NCI-H748 treated with DMSO at 0.1 percent for 48 hours (cell line): ENCODE results near the gene CMIP.

Experiments
- DNase-seq: peaks from one replicate; lab custom pipeline; 2025; lab: John Stamatoyannopoulos, UW

The CMIP gene

DNA sequence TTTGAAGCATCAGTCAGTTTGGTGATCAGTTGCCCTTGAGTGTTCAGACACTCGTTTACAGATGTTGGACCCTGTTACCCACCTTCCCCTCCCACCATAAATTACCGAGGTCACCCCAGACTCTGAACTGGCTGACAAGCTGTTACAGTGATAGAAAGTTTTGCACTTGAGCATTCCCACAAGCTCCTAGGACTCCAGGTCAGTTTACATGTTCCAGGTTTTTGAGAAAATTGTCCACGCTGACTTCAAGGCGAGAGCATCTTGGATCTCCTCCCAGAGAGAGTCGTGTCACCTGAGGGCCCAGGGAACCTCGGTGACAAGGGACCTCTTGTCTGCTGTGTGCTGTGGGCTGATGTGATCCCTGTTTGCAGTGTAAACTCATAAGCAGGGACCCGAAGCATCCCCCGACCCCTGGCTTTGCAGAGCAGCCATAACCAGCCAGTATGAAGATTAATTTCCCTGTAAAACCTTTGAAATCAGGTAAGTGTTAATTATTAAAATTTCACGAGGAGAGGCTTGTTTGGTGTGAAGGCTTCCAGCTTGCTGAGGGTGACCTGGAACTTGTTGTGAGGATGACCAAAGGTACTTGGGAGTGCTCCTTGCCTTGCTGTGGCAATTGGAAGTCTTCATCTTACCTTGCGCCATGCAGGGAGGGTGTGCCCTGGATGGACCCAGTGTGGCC is 91.2 kb downstream of the CMIP start:
- no peak for DNase-seq

DNA sequence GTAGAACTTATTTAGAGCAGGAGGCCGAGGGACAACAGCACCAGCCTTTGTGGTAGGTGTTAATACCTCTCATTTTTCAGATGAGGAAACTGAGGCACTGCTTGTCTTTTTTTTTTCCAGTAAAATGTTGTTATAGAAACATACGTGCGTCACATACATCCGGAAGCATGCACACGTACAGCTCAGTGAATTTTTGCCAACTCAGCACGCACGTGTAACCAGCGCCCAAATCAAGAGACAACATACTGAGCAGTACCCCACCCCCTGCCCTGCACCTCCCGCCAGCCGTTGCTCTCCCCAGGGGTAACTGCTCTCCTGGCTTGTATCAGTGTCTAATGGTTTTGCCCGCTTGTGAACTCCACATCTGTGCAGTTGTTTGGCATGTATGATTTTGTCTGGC is 92.0 kb downstream of the CMIP start:
- no peak for DNase-seq

DNA sequence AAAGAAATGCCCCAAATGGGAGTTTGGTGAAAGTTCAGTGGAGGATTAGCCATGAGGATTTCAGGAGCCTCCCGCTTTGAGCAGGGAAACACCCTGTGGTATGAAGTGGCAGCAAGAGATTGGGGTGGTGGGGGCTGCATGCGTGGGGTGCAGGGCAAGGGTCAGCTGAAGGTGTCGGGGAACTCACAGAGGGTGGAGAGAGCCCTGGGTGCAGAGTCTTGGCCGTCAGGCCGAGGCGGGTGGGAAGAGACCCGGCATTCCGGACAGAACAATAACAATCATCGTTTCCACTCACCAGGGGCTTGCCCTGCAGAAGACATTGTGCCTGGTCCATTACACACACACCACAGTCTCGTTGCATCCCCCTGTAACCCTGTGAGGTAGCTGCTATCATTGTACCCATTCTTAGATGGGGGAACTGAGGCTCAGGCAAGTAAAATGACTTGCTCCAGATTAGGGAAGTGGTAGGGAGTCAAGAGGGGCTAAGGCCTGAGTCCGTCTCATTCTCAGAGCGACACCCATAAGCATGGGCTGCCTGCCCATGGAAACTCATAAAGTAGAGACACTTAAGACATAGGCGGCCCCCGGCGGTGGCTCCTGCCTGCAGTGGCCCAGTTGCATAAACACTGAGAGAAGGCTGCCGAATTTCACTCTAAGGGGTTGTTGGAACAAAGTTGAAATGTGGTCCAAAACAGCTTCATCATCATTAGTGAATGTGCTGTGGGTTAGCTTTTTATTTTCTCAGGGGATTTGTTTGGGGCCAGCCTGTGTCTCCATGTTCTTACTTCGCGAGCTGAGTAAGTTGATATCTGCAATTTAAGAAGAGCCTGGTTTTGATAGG is 93.3 kb downstream of the CMIP start:
- no peak for DNase-seq

DNA sequence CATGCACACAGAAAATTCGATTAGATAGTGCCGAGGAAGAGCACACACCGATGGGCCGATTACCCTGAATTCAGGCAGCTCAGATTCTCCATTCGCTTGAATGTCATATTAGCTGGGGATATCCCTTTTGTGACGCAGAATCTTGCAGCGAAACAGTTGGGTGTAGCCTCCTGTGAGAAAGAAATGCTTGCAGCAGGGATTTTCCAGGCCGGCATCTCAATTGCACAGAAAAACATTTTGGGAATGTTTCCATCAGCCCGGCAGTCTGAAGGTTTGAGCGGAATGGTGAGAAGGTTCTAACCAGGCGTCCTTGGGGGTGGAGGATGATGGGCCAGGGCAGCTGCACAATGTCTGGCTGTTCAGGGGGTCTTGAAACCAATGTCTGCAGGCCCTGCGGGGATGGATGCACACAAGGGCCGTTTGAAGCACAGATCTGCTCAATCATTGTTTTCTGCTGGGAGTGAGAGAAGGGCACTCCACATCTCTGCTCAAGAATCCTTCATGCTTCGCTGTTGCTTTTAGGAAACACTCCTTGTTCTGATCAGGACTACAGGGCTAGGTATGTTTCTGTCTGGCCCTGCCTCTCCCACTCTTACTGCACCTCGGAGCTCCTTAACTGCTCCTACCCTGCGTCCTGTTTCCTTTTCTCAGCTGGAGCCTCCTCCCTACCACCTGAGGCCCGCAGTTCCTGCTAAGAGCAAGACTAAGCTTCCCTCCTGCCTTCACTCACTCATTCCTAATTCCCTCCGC is 94.6 kb downstream of the CMIP start:
- no peak for DNase-seq

DNA sequence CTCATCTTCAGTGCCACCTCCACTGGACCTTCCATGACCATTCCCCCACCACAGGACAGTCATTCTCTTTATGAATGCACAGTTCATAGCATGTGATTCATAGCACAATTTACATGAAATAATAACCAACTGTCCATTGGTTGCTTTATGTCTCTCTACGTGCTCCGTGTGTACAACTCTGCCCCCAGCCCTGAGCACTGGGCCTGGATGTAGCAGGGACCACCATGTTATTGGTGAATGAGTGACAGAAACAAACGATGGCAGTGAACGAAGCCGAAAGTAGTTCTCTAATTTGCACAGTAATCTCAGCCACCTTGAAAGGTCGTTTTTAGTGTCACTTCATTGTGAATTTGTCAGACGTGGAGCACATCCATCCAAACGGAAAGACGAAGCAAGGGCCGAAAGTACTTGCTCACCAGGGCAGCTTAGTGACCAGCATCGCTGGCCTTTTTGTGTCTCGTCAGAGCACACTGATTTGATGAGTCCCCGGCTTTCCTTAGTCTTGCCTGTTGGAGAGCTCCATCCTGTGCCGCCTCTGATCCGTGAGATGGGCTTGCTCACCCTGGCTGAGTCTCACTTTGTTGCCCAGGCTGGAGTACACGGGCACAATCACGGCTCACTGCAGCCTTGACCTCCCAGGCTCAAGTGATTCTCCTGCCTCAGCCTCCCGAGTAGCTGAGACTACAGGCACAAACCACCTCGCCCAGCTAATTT is 95.3 kb downstream of the CMIP start:
- no peak for DNase-seq

DNA sequence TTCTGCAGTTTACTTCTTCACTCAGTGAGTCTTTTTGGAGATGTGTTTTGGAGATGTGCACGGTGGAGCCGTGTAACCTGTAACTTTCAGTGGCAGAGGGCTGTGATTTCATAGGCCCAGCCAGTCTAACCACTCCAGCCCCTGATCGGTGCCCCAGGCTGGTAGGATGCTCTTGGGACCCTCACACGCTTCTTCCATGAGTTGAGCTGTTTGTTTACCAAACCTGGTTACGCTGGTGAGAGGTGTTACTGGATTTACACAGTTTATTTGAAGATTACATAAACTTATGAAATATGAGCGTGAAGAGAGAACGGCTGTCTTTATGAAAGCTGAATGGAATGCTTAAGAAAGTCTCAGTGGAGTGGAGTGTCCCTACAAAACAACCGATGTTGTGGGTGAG is 96.7 kb downstream of the CMIP start:
- no peak for DNase-seq

DNA sequence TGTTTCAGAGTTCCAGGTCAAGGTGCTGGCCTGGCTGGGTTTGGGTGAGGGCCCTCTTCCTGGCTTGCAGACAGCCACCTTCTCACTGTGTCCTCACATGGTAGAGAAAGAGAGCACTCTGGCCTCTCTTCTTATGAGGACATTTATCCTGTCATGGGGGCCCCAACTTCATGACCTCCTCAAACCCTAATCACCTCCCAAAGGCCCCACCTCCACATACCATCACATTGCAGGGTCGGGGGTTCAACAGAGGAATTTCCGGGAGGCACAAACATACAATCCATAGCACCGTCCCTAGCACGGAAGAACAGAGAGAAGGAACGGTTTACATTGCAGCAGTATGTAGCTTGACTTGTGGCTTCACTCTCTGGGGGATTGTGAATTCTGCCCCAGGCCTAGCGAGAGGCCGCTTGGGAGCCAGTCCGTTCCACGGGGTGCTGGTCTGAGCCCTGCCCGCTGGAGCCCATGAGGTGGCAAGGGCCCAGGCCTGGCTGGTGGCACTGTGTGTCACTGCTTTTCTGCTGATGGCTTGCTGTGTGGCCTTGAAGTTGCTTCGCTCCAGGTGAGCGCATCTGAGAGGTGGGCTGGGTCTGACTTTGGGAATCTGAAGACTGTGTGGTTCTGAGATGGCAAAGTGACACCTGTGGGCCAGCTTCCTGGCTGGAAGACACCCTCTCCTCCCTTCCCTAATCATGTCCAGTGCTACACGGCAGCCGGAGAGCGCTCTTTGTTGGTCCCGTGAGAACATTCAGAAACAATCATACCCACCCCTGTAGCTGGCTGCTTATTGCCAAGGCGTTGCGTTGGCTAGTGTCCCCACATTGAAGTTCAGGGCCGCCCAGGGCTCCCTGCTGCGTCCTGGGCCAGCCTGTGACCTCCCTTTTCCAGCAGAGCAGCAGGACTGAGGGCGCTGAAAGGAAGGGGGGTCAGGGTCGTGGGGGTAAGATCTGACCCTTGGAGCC is 98.3 kb downstream of the CMIP start:
- DNase-seq: no peak

DNA sequence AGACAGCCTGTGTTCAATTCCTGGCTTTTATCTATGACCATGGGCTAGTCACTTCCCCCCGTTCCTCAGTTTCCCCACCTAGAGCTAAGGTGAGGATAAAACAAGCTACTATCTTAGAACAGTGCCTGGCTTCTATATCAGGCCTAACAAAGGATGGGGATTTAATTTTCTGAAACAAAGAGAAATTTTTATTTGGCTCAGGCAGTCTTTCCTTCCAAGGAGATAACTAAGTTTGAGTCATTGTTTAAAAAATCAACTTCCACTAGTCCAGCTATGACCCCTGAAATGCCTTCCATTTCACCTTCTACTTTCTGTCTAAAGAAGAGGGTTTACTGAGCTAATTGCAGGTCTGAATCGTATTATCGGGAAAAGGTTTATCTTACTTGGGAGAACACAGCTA is 99.0 kb downstream of the CMIP start:
- DNase-seq: no peak

DNA sequence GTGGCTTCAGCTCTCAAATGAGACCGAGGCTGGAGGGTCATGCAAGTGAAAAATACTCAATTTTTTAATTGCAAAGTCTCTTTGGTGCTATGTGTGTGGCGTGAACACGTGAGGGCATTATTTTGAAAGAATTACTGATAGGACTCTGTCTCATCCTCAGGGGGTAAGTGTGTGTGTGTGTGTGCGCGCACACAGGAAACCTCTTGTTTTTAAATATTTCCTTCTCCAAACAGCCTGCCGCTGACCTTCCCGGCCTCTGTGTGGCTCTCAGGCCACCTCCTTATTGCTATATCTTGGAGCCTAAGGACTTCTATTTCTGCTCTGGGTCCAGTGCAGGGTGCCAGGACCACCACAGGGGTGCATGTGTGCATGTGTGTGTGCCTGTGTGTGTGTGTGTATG is 99.7 kb downstream of the CMIP start:
- no peak for DNase-seq

DNA sequence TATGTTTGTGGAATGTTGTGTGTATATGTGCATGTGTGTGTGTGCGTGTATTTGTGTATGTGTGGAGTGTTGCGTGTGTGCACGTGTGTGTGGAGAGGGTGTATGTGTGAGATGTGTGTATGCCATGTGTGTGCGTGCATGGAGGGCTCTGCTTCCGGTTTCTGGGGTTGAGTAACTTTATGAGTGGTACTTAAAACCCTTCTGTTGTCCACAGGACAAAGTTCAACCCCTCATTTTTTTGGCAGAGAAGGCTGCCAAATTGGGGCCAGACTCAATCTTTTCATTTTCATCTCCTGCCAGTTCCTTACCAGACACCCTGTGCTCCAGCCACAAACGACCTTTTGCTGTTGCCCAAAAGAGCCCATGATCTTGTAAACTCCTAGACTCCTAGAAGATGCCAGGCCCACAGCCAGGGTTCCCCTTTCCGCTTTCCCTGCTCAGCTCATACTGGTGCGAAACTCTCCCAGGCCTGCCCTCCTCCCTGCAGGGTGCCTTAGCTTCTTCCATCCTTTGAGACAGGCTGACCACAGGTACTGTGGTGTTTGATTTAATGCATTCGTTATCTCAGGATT is 100.2 kb downstream of the CMIP start:
- DNase-seq: no peak

DNA sequence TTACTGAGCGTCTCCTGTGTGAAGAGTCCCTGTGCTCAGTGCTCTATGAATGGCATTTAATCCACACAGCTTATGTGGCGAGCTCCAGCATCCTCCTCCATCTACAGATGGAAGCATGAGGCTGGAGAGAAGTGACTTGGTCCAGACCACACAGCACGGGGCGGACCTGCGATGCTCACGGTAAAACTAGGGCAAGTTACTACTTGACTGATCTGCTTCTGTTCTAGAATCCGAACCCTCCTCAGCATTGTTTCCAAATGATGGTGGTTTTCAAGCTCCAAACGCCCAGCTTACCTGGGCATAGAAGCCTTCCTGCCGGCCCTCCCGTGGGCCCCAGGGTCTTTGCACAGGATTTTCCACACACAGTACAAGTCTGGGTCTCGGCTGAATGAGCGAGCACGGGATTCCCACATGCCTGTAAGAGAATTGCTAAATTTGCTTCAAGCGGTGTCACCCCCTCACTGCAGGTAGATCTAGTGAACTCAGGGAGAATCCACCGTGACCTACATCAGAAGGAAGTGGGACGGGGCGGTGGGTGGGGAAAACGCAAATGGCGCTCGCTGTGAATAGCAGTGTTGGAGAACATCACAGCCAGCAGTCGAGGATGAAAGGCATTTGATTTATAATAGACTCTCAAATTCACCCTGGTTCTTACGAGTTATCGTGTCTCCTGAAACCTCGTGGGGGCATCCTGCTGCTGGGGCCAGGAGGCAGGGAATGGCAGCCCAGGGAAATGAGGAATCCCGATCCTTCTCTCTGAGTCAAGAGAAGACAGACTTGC is 101.1 kb downstream of the CMIP start:
- no peak for DNase-seq

DNA sequence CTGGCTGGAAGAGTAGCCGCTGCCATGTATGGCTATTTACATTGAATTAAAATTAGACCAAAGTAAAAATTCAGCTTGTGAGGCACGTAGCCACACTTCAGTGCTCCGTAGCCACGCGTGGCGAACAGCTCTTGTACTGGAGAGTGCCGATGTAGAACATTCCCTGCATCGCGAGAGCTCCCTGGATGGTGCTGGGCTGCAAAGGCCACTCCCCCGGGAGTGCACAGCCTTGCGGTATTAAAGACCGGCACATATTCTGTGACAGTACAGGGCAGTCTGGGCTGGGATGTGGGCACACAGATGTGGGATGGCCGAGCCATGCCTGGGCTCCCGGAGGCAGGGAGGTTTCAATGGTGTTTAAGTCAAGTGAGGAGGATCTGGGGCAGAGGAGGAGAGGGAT is 102.2 kb downstream of the CMIP start:
- DNase-seq: no peak

DNA sequence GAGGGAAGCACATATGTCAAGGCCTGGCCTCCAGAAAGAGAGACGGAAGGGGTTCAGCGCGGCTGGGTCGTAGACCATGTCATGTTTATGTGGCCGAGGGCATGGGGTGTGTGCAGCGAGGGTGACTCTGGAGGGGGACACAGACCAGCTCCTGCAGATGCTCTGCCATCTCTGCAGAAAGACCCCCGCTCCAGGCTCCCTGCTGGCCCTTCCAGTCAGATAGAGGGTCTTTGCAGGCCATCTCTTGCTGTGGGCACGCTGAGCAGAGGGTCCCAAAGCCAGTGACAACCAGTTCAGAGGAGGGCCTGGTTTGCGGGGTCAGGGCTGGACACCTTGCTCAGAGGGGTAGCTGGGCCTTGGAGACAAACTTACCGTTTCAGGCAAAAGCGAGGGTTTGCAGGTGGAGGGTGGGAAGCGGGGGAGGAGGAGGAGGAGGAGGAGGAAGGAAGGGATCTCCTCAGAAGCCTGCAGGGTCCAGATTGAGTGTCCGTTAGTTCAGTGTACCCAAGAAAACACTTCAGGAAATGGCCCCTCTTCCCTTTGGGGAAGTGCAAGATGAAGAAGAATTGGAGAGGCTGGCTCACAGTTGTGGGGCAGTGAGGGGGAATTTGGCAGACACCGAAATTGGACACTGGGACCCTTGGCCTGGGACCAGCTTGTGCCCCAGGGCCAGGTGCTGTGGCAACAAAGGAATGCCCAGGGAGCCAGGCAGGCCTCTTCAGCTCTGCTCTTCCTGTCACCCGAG is 102.8 kb downstream of the CMIP start:
- DNase-seq: no peak

DNA sequence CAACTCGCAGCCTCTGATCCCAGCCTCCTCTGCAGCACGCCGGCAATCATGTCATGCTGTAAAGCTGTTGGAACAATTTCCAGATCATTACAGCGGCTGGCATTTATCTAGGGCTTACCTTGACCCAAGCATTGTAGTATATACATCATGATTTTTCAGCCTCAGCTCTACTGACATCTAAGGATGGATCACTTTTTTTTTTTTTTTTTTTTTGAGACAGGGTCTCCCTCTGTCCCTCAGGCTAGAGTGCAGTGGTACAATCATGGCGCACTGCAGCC is 103.3 kb downstream of the CMIP start:
- no peak for DNase-seq

DNA sequence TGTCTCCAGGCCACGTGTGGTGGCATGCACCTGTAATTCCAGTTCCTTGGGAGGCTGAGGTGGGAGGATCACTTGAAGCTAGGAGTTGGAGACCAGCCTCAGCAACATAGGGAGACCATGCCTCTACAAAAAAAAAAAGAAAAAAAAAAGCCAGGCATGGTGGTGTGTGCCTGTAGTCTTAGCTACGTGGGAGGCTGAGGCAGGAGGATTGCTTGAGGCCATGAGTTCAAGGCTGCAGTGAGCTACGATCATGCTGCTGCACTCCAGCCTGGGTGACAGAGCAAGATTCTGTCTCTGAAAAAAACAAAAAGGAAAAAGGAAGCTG is 103.9 kb downstream of the CMIP start:
- no peak for DNase-seq

DNA sequence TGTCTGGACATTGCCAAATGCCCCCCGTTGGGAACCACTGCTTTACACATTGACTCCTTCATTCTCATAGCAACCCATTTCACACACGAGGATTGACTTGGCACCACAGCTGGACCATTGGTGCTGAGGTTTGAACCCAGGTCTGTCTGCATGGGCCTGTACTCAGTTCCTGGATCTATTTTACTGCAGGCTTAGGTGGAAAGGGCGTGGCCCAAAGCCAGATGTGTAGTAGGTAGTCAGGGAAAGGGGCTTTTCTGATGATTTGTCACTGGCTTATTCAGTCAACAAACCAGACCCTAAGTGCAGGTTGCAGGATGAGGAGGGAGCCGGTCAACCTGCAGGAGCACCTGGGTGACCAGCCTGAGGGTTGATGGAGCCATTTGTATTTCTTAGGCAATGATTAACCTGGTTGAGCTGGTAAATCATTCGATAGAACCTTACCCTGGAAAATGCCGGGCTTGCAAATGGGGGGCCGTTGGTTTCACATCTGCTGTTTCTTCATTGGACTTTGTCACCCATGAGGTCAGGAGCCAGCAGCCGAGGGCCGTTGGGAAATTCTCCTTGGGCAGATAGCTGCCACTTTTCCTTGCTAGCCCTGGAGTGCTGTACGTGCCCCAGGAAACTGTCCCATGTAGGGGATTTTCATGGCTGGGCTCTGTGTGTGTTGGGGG is 104.4 kb downstream of the CMIP start:
- no peak for DNase-seq

DNA sequence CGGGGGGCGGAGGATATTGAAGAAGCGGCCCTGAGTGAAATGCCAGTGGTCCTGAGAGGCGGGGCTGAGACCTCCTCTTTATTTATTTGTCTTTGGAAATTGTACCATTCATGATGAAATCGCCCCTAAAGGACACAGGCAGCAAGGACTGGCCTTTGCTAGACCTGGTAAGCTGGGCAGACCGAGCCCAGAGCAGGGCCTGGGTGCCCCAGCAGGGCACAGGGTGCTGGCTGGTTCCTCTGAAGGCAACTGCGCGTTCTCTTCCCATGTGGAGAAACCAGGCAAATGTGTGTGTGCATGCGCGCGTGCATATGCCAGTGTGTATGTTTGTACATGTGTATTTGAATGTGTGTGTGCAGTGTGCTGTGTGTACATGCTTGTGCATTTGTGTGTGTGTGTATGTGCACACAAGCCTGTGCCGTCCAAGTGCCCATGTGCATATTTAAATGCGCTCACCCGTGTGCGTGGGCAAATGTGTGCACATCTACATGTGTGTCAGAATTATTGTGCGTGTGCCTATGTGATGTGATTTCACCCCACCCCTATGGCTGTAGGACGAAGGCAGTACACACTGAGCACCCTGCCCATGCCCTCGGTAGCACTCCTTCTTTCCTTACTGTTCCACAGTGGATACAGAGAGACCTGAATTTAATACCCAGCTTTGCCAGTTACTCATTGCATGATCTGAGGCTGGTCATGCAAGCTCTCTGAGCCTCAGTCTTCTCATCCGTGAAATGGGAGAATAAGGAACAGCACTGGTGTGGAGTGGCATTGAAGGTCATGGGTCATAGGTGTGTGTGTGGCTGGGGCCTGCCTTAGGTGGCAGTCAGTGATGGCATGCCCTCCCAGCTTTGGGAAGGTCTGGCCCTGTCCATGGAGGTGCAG is 105.2 kb downstream of the CMIP start:
- no peak for DNase-seq

DNA sequence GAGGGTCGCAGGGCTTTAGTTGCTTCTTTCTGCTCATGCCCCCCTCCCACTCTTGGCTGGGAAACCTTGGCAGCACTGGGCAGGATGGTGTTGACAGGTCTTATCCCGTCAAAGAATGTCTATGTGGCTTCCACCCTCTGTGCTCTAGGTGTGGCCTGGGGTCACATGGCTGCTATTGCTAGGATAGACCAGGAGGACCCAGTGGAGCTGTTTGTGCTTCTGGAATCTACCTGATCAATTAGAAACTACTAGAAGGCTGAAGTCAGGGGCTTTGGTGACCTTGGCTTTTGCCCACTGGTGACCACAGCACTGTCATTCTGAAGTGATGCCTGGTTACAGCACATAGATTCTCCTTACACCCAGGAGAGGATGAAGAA is 105.8 kb downstream of the CMIP start:
- no peak for DNase-seq
